GM21825 (cell line): ENCODE data around the gene GLRX3.
"Not testable (repeated sequence)": the region's sequence is repeated elsewhere in the genome, so short reads cannot be mapped to it uniquely, and the experiment has no call there.

Experiments used
- ATAC-seq: cut with Tn5 transposase; IDR thresholded peaks from one replicate; pipeline ENCODE4 v1.9.1; 2021; ENCODE audit warnings: mild to moderate bottlenecking, moderate library complexity; ENCODE audit not compliant: unreplicated experiment

GLRX3 gene

GRCh38 chr10:130188195-130189175 is 52.3 kb downstream of the GLRX3 start:
- ATAC-seq: no peak

DNA sequence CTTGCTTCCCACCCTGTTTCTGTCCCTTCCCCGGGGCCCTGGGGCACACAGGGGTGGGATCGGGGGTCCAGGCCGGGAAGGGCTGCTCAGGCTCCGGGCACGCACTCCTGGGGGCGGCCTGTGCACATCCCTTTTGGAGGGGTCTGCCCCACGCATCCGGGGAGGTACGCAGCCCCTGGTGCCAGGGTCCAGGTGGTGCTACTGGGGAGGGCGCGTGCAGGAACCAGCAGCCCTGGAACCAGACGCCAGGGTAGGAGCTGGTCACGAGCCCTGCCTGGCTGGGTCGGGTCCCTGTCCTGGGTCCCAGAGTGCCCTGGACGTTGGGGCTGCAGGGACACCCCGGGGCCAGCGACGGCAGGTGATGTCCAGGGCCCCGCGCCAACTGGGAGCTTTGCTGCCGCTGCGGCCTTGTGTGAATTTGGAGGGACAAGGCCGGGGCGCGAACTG is 53.4 kb downstream of the GLRX3 start:
- ATAC-seq: no peak

DNA sequence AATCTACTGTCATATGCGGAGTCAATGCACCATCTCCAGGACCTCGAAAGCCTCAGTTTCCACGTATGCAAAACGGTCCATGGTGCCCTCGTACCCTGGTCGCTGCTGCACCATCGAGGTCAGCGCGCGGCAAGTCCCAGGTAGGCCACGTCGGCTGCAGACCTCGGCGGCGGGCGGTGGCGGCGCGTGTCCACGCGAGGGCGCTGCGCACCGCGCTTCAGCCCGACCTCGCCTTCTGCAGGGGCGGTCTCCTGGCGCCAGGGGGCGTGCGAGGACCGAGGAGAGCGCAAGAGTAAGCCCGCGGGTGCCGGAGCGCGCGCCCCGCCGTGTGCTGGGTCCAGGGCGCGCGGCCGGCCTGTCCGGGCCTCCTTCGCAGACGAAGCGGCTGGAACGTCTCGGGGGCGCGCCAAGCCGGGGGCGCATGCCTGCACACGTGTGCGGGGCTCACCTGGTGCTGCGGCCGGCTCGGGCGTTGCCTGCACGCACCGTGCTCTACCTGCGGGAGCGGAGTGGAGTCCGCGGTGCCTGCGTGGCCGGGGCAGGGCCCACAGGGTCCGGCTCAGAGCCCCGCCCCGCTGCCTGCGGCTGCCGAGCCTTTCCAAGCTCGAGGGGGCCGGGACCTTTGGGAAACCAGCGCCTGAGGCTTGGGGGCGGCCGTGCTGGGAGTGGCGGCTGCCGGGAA is 54.0 kb downstream of the GLRX3 start:
- peak; percentile 93 for ATAC-seq

DNA sequence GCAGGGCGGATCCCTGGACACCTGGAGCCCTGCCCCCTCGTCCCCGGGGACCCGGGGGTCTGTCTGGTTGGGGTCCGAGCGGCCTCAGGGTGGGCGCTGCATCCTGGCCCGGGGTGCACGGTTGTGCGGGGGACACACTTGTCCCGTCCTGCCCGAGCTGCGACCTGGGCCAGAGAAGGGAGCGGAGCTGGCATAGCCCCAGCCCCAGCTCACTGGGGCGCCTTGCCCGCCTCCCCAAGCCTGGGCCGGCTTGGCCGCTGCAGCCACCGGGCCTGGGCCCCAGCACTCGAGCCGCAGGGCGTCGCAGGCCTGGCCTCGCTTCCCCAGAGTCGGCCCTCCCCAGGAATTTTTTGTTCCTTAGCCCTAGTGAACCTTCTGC is 54.5 kb downstream of the GLRX3 start:
- ATAC-seq: no peak

- no peak for ATAC-seq
These were observed 55.2 kb downstream of the GLRX3 start for GRCh38 chr10:130191380-130191779.

GRCh38 chr10:130192276-130192848 is 56.2 kb downstream of the GLRX3 start:
- no peak for ATAC-seq

DNA sequence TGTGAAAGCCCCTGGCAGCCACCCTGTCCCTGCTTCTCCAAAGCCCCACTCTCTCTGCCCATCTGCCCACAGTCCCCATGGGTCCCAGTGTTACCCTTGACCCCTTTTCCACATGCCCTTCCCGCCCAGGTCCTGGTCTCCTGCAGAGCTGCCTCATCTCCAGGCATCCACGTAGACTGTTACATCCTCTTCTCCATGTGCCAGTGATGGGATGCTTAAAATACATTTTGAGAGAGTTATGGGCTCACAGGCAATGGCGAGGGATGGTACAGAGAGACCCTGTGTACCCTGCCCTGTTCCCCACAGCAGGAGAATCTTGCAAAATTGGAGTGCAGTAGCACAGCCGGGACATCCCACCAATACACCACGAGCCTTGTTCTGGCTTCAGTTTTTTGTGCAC is 56.8 kb downstream of the GLRX3 start:
- ATAC-seq: no peak

DNA sequence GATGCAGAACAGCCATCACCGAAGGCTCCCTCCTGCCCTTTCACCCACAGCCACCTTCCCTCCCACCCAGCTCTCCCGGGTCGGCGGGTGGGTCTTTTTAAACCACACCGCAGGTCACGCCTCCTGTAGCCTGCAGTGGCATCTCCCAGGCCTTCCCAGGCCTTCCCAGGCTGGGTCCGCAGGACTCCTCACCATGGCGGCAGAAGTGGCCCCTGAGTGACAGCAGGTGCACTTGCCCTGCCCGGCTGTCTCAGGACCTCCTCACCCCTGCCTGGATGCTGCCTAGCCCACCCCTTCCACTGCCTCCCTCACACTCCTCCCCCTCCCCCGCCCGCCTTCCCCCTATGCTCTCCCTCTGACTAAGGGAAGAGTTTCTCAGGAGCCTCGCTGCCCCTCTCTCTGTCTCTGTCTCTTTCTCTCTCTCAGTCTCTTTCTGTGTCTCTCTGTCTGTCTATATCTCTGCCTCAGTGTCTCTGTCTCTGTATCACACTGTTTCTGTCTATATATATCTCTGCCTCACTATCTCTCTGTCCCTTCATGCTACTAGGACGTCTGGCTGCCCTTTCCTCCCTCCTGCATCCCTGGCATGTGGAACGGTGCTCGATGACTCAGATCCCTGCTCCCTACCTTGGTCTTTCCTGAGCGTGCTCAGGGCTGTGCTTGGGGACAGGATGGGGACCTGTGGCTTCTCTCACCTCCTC is 57.5 kb downstream of the GLRX3 start:
- ATAC-seq: no peak

DNA sequence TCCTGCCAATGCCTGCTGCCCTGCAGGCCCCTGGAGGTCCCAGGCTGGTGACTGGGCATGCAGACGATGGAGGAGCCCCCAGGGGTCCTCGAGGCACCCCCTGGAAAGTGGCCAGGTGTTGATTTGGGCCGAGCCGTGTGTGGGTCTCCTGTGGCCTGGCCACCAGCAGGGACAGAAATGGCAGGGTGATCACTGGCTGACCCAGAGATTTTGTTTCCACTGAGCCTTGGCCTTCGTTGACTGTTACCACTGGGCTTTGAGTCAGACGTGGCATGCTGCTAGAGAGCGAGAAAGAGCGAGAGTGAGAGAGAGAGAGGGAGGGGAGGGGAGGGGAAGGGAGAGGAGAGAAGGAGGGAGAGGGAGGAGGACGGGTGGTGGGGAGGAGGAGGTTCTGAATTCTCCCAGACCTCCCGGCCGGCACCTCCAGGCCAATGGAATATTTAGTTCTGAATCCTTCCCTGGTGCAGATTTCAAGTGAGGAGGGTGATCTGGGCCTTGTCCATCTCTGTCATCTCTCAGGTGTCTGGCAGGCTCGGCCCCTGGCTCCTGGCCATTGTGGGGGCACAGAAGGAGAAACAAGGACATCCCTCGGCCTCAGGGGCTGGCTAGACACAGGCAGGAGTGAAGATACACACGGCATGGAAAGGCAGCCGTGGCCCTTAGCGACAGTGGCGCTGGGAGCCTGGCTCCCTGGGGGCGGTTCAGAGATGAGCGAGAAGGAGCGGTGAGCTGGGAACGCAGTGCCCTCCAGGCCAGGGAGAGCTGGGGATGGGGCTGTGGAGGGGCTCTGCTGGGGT is 58.2 kb downstream of the GLRX3 start:
- ATAC-seq: no peak

DNA sequence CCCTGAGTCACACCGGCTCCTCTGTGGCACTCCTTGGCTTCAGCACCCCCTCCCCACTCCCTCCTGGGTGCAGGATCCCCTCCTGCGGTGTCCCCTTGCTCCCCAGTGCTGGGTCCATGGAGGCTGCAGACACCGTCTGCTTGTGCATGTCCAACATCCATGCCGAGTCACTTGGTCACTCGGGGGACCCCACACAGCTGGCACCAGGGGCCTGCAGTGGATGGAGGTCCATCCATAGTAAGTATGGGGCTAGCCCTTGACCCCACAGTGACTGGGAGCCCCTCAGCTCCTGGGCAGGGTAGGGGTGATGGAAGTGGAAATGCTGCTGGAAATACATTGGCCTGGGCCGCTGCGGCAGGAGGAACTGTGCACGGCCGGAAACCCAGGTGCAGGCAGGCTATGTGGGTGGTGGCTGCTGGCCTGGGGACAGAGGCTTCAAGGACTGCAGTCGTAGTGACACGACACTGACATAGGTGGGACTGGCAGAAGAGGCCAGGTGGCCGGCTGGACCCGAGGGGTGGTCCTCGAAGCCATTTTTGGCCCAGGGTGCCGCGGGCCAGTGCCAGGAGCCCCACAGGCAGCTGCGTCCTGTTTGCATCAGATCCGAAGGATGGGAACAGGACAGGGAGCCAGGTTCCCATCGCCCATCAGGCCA is 58.9 kb downstream of the GLRX3 start:
- ATAC-seq: no peak

DNA sequence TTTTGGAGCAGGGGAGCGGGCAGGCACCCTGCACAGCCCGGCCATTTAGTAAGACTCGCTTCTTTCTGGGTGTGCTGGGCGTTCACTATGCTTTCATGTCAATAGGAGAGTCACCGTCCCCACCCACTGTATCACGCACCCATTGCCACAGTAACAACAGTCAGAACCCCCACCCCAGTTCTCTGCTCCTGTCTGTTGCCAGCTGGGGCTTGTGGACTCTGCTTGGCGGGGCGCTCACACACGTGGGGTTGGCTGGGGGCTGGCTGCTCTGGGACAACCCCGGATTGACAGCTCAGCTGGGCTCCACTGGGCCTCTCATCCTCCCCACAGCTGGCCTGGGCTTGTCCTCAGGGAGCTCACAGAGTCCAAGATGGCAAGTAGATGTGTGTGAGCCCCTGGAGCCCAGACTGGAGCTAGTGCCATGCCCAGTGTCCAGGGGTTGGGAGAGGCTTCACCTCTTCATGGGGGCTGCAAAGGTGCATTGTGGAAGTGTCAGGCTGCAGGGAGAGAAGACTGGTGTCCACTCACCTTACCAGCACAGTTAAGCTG is 59.6 kb downstream of the GLRX3 start:
- ATAC-seq: no peak

DNA sequence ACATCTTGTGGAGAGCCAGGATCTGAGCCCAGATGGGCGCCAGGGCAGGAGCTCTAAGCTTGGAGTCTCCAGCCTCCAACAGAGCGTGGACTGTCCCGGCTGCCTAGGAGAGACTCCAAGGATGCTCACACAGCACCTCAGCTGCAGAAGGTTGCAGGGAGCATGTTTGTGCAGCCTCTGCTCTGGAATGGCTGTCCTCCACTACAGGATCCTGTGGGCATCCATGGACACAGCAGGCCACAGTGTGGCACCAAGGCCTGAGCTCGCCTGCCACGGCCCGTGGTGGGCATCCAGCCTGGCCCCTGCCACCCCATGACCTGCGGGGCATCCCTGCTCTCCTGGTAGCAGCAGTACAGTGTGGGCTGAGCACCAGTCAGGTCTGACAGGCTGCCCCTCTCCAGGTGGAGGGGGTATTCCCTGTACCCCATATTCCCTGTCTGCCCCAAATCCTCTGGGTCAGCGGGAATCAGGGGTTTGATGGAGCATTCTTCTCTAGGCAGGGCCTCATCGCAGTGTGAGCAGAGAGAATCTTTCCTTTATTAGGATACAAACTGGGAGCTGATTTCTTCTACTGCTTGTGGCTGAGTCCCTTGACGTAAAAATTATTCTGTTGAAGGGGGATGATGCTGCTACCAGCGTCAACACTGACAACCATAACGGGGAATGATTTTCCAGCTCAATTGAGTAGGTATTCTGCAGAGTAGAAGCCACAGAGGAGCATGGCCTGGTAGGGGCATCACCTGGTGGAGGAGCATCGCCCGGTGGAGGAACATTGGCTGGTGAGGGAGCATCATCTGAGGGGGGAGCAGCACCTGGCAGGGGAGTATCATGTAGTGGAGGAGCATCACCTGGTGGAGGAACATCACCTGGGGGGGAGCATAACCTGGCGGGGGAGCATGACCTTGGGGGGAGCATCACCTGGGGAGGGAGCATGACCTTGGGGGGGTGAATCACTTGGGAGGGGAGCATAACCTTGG is 60.6 kb downstream of the GLRX3 start:
- no peak for ATAC-seq

DNA sequence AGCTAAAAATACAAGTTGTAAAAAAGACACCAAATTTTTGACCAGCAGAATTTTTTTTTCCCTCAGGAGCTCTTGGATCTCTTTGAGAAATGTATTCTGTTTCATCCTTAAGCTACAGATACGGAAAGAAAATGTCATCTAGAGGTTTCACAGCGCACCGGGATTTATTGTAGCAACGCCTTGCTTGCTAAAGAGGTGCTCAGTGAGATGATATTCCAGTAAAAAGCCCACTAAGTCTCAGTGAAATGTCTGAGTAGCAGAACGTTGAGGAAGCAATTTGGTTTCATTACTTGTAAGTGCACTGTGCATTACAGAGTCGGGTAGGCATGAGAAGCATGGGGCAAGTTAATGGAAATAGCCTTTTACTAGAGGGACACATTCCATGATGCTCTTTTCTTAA is 62.5 kb downstream of the GLRX3 start:
- ATAC-seq: no peak

GRCh38 chr10:130200179-130201042 is 64.2 kb downstream of the GLRX3 start:
- ATAC-seq: no peak

- no peak for ATAC-seq
These were observed 64.8 kb downstream of the GLRX3 start for GRCh38 chr10:130201043-130201380.

DNA sequence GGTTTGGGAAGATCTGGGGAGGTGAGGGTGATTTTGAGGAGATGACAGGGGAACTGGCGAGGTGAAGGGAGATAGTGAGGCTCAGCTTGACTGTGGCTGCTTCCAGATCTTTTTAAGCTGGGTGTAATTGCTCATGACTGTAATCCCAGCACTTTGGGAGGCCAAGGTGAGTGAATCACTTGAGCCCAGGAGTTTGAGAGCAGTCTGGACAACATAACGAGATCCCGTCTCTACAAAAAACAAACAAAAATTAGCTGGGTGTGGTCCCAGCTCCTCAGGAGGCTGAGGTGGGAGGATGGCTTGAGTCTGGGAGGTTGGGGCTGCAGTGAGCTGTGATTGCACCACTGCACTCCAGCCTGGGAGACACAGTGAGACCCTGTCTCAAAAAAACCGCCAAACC is 66.0 kb downstream of the GLRX3 start:
- not testable (repeated sequence) for ATAC-seq

- ATAC-seq: no peak
These were observed 66.9 kb downstream of the GLRX3 start for GRCh38 chr10:130202984-130203621.
